GM18508 (cell line): ENCODE results near the gene STING1.
"Not testable (repeated sequence)": the region's sequence is repeated elsewhere in the genome, so short reads cannot be mapped to it uniquely, and the experiment has no call there.

Source experiments
- ATAC-seq: cut with Tn5 transposase; IDR thresholded peaks from one replicate; pipeline ENCODE4 v1.9.1; 2021; ENCODE audit warnings: moderate number of reproducible peaks; ENCODE audit not compliant: insufficient read depth, unreplicated experiment

Gene STING1

GRCh38 chr5:139482050-139482889, at the start of gene STING1:
STING1 (minus strand) TSS chr5:139482758; CDS start chr5:139481704, 1,054 bp downstream.
- no peak for ATAC-seq

- ATAC-seq = no peak
These were observed 49.2 kb upstream of the STING1 start for GRCh38 chr5:139531772-139532169.

GRCh38 chr5:139530079-139530478, 47.5 kb upstream of the STING1 start:
- ATAC-seq = not testable (repeated sequence)

GRCh38 chr5:139528695-139529094, 46.1 kb upstream of the STING1 start:
- ATAC-seq = not testable (repeated sequence)

- not testable (repeated sequence) for ATAC-seq
These were observed 45.4 kb upstream of the STING1 start for GRCh38 chr5:139527896-139528467.

- not testable (repeated sequence) for ATAC-seq
These were observed 44.5 kb upstream of the STING1 start for GRCh38 chr5:139527090-139527470.

GRCh38 chr5:139526309-139527089, 43.9 kb upstream of the STING1 start:
- ATAC-seq = not testable (repeated sequence)

- ATAC-seq = not testable (repeated sequence)
These were observed 43.2 kb upstream of the STING1 start for GRCh38 chr5:139525586-139526308.

- ATAC-seq = no peak
These were observed 42.5 kb upstream of the STING1 start for GRCh38 chr5:139524940-139525585.

GRCh38 chr5:139524446-139524845, 41.9 kb upstream of the STING1 start:
- ATAC-seq = no peak

GRCh38 chr5:139523635-139524445, 41.3 kb upstream of the STING1 start:
- ATAC-seq = no peak

- ATAC-seq = no peak
These were observed 35.4 kb upstream of the STING1 start for GRCh38 chr5:139517683-139518564.

GRCh38 chr5:139514486-139514856, 31.9 kb upstream of the STING1 start:
- no peak for ATAC-seq

GRCh38 chr5:139513852-139514485, 31.4 kb upstream of the STING1 start:
- ATAC-seq = no peak

GRCh38 chr5:139513434-139513833, 30.9 kb upstream of the STING1 start:
- not testable (repeated sequence) for ATAC-seq

GRCh38 chr5:139512786-139513390, 30.3 kb upstream of the STING1 start:
- ATAC-seq = no peak

- not testable (repeated sequence) for ATAC-seq
These were observed 22.2 kb upstream of the STING1 start for GRCh38 chr5:139504722-139505121.
